ENCODE measurements around the gene PXT1.

Gene PXT1

GRCh38 chr6:36387440-36388303 lies 55.0 kb downstream of the PXT1 start, which contains the start of gene ETV7:
ETV7 (minus strand) TSS chr6:36387669; CDS start chr6:36387541, 128 bp downstream.
- DNase-seq = peak; percentile 22 to 30

- DNase-seq = no peak
These were observed 55.9 kb downstream of the PXT1 start for GRCh38 chr6:36386495-36387439.

- DNase-seq = no peak
These were observed 58.6 kb downstream of the PXT1 start for GRCh38 chr6:36384095-36384494.

GRCh38 chr6:36383606-36384005 lies 59.0 kb downstream of the PXT1 start:
- DNase-seq = no peak

- DNase-seq = no peak
These were observed 59.7 kb downstream of the PXT1 start for GRCh38 chr6:36382976-36383375.

GRCh38 chr6:36381502-36382389 lies 60.9 kb downstream of the PXT1 start:
- DNase-seq = no peak

GRCh38 chr6:36380166-36380565 lies 62.5 kb downstream of the PXT1 start:
- no peak for DNase-seq

- no peak for DNase-seq
These were observed 63.7 kb downstream of the PXT1 start for GRCh38 chr6:36378936-36379335.

- no peak for DNase-seq
These were observed 64.3 kb downstream of the PXT1 start for GRCh38 chr6:36378243-36378920.

- DNase-seq = no peak
These were observed 65.1 kb downstream of the PXT1 start for GRCh38 chr6:36377594-36377993.

- no peak for DNase-seq
These were observed 65.9 kb downstream of the PXT1 start for GRCh38 chr6:36376742-36377141.

GRCh38 chr6:36376183-36376582 lies 66.5 kb downstream of the PXT1 start:
- no peak for DNase-seq

GRCh38 chr6:36375644-36376155 lies 67.0 kb downstream of the PXT1 start:
- DNase-seq = no peak

- no peak for DNase-seq
These were observed 67.7 kb downstream of the PXT1 start for GRCh38 chr6:36374972-36375371.

GRCh38 chr6:36374194-36374593 lies 68.5 kb downstream of the PXT1 start:
- DNase-seq = no peak

- no peak for DNase-seq
These were observed 69.2 kb downstream of the PXT1 start for GRCh38 chr6:36373368-36374019.

- no peak for DNase-seq
These were observed 70.6 kb downstream of the PXT1 start for GRCh38 chr6:36372088-36372487.

GRCh38 chr6:36371211-36371610 lies 71.4 kb downstream of the PXT1 start:
- DNase-seq = no peak

GRCh38 chr6:36370638-36371037 lies 72.0 kb downstream of the PXT1 start:
- no peak for DNase-seq

GRCh38 chr6:36368921-36369865 lies 73.5 kb downstream of the PXT1 start:
- DNase-seq = no peak
